Subcutaneous adipose tissue (tissue), 4 donors: Measurements from ENCODE around the gene CX3CL1. TPM values are rescaled to one million over a fixed set of nuclear protein-coding genes. Genes with fewer than 3 reads are reported as not detected.

Experiments
- total RNA-seq, 4 donors: library from RNA; depleted of rRNA; stranded (reverse); fragments of >200 nt; gene quantifications; one replicate each; pipeline ENCODE4 v1.1.0, GENCODE V29; 2016
- TF ChIP-seq, protein P1 (sequence below): fragments of 450-650 bp; IDR thresholded peaks from one replicate; pipeline ENCODE4 v1.5.1; 2016; ENCODE audit warnings: low read depth, mild to moderate bottlenecking, control low read depth, antibody characterized with exemption, moderate library complexity

CX3CL1 gene
- total RNA-seq, 4 donors from 2014 or later, result 4.7 to 25.4 (median 6.2) TPM

- TF ChIP-seq, protein P1, sequence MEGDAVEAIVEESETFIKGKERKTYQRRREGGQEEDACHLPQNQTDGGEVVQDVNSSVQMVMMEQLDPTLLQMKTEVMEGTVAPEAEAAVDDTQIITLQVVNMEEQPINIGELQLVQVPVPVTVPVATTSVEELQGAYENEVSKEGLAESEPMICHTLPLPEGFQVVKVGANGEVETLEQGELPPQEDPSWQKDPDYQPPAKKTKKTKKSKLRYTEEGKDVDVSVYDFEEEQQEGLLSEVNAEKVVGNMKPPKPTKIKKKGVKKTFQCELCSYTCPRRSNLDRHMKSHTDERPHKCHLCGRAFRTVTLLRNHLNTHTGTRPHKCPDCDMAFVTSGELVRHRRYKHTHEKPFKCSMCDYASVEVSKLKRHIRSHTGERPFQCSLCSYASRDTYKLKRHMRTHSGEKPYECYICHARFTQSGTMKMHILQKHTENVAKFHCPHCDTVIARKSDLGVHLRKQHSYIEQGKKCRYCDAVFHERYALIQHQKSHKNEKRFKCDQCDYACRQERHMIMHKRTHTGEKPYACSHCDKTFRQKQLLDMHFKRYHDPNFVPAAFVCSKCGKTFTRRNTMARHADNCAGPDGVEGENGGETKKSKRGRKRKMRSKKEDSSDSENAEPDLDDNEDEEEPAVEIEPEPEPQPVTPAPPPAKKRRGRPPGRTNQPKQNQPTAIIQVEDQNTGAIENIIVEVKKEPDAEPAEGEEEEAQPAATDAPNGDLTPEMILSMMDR, result no peak
Observed at GRCh38 chr16:57358527-57359095, 13.7 kb upstream of the CX3CL1 start, which contains the start of gene CCL22. CCL22 (plus strand) TSS chr16:57358783; CDS start chr16:57358817, 34 bp downstream.

GRCh38 chr16:57360321-57360935, 11.9 kb upstream of the CX3CL1 start:
- TF ChIP-seq, protein P1, result no peak

- TF ChIP-seq, protein P1, result no peak
Observed at GRCh38 chr16:57361404-57361803, 10.9 kb upstream of the CX3CL1 start.

DNA sequence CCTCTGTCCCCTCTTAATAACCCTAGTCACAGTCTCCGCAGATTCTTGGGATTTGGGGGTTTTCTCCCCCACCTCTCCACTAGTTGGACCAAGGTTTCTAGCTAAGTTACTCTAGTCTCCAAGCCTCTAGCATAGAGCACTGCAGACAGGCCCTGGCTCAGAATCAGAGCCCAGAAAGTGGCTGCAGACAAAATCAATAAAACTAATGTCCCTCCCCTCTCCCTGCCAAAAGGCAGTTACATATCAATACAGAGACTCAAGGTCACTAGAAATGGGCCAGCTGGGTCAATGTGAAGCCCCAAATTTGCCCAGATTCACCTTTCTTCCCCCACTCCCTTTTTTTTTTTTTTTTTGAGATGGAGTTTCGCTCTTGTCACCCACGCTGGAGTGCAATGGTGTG, 8.1 kb upstream of the CX3CL1 start:
- TF ChIP-seq, protein P1, result no peak

- TF ChIP-seq, protein P1, result no peak
Observed at GRCh38 chr16:57366544-57367040, 5.7 kb upstream of the CX3CL1 start.

- TF ChIP-seq, protein P1, result no peak
Observed at GRCh38 chr16:57367116-57367752, 5.1 kb upstream of the CX3CL1 start.
